Measurements from ENCODE around the gene SHISA6. TPM values are rescaled to one million over a fixed set of nuclear protein-coding genes. Genes with fewer than 3 reads are reported as not detected.

The SHISA6 gene
- total RNA-seq, 1 experiment from 2014 or later = 2.9 TPM

DNA sequence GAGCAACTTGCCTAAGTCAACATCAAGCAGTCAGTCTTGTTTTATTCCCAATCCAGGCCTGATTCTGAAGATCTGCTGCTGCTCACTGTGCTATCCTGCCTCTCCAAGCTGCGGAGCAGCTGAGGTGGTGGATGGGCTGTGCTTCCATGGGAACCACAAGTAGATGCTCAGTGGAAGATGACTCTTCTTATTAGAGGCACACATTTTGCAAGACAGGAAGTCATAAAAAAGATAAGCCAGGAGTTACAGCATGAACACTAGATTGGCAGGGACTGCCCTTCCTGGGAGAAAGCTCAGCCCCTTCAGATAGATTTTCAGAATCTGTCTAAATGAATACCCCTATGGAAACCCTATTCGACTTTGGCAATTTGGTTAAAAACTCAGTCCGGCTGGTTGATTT, 143.1 kb downstream of the SHISA6 start:
- no peaks in the 10 kb centered on the region for H3K79me1 ChIP-seq (ENCODE audit: insufficient read depth, low read depth, low read length, poor library complexity, severe bottlenecking)
- no peak overlapping the region for H3K14ac ChIP-seq (ENCODE audit: insufficient read depth, low read length)
- no CpG with 5 or more reads among the region's 3 CpGs for WGBS (ENCODE audit: extremely low coverage, insufficient read length, low lambda C conversion rate)
- H3K79me2 ChIP-seq (ENCODE audit: insufficient read depth, low read length) = no peaks in the 10 kb centered on the region
- Mint-ChIP-seq H3K27ac (no peak overlapping the region), H3K36me3 (ENCODE audit: insufficient read depth in 1 of 3, low read depth in 3 of 3) (no peaks in the 10 kb centered on the region), H3K27me3 (ENCODE audit: low read depth) (no peaks in the 10 kb centered on the region), H3K4me1 (no peaks in the 10 kb centered on the region), H3K9me3 (peaks cover 0 to 2% of the 10 kb centered on the region in 2 experiments; a peak in 1 of 5 replicates), H3K4me3 (no peak overlapping the region)
- no peak overlapping the region for H2BK12ac ChIP-seq (ENCODE audit: insufficient read length, low read depth, low read length)
- H3T11ph ChIP-seq (ENCODE audit: low read length) = no peak overlapping the region
- H3K27me3 ChIP-seq (ENCODE audit: insufficient read depth, low read length) = no peaks in the 10 kb centered on the region
- no peaks in the 10 kb centered on the region for H4K20me1 ChIP-seq (ENCODE audit: control insufficient read depth, insufficient read depth, insufficient read length)
- no peak overlapping the region for H2BK15ac ChIP-seq (ENCODE audit: low read depth, low read length)
- no peak overlapping the region for H3K27ac ChIP-seq (ENCODE audit: insufficient read length, low read depth, low read length)
- H3K23ac ChIP-seq (ENCODE audit: insufficient read length, low read depth, low read length) = no peak overlapping the region
- no peak overlapping the region for H2AK5ac ChIP-seq (ENCODE audit: insufficient read length, low read length)
- no peak overlapping the region for H2BK120ac ChIP-seq (ENCODE audit: low read depth, low read length, poor library complexity, severe bottlenecking)
- no peak overlapping the region for H3K56ac ChIP-seq (ENCODE audit: insufficient read length, low read depth, low read length)
- H2BK20ac ChIP-seq (ENCODE audit: low read depth, low read length, poor library complexity, severe bottlenecking) = no peak overlapping the region
- no peak overlapping the region for H3K18ac ChIP-seq (ENCODE audit: insufficient read length, low read depth, low read length)
- H3K4ac ChIP-seq (ENCODE audit: low read depth, low read length) = no peak overlapping the region
- no peak overlapping the region for H3K9ac ChIP-seq (ENCODE audit: extremely low read depth, insufficient read length, low read length)
- no peak overlapping the region for H4K91ac ChIP-seq (ENCODE audit: insufficient read length, low read depth, low read length)
- H3K4me1 ChIP-seq (ENCODE audit: insufficient read depth, low read length) = no peaks in the 10 kb centered on the region
- no peak overlapping the region for H4K8ac ChIP-seq (replicated peaks; ENCODE audit: insufficient read length, low read depth, low read length)
- no peaks in the 10 kb centered on the region for H3K9me3 ChIP-seq (ENCODE audit: control insufficient read depth, low read depth, low read length)
- H4K5ac ChIP-seq (ENCODE audit: insufficient read length, low read depth, low read length) = no peak overlapping the region
- no peak for DNase-seq
- H3K4me2 ChIP-seq (ENCODE audit: insufficient read depth, insufficient read length, low read length) = no peak overlapping the region
- H2AFZ ChIP-seq (ENCODE audit: low read length) = no peak overlapping the region
- no peak overlapping the region for H2BK5ac ChIP-seq (ENCODE audit: insufficient read length, low read length)
- TF ChIP-seq, protein P1, sequence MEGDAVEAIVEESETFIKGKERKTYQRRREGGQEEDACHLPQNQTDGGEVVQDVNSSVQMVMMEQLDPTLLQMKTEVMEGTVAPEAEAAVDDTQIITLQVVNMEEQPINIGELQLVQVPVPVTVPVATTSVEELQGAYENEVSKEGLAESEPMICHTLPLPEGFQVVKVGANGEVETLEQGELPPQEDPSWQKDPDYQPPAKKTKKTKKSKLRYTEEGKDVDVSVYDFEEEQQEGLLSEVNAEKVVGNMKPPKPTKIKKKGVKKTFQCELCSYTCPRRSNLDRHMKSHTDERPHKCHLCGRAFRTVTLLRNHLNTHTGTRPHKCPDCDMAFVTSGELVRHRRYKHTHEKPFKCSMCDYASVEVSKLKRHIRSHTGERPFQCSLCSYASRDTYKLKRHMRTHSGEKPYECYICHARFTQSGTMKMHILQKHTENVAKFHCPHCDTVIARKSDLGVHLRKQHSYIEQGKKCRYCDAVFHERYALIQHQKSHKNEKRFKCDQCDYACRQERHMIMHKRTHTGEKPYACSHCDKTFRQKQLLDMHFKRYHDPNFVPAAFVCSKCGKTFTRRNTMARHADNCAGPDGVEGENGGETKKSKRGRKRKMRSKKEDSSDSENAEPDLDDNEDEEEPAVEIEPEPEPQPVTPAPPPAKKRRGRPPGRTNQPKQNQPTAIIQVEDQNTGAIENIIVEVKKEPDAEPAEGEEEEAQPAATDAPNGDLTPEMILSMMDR (conservative IDR thresholded peaks at IDR 0.05) = no peak
- H3K23me2 ChIP-seq (ENCODE audit: insufficient read length, low read depth, low read length, poor library complexity, severe bottlenecking) = no peaks in the 10 kb centered on the region
